GM10266 (cell line): ENCODE data around the gene ZNF813.
"Not testable (repeated sequence)": the region's sequence is repeated elsewhere in the genome, so short reads cannot be mapped to it uniquely, and the experiment has no call there.

Experiments
- DNase-seq: peaks from one replicate; pipeline ENCODE4 v3.0.0; 2012; ENCODE audit errors: extremely low spot score
- TF ChIP-seq, protein P1 (sequence below): IDR thresholded peaks from 2 replicates; pipeline ENCODE4 v1.5.1; 2012; ENCODE audit warnings: mild to moderate bottlenecking, low read depth; ENCODE audit not compliant: control insufficient read depth, insufficient read depth; ENCODE audit errors: missing control alignments

The ZNF813 gene

DNA sequence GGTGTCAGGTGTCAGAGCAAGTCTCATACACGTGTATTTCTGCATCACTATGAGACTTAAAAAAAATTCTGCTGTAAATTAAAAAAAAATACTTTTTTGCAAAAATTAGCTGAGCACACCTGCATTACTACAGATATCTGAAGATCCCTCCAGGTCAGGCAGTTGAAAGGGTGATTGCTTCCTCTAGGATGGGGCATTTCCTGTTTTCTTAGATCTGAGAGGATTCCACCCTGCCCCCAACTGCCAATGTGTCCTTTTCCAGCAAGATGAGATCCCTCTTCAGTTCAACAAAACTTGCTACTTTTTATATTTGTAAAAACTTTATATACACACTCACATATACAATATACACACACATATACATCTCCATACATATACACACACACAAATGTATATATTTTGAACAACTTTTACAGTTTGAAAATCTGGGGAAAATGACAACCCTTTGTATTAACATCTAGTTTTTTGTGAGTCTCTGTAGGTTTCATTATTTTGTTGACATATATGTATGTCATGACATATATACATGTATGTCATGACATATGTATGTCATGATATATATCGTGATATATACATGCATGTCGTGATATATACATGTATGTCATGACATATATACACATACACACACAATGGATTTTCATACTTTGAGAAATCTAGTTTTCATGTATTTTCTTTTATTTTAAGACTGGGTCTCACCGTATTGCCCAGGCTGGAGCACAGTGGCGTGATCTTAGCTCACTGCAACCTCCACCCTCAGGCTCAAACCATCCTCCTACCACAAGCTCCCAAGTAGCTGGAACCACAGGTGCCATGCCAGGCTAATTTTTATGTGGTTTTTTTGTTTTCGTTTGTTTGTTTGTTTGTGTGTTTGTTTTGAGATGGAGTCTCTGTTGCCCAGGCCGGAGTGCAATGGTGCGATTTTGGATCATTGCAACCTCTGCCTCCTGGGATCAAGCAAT is 17.8 kb downstream of the ZNF813 start:
- no peak for DNase-seq

GRCh38 chr19:53492153-53492552 is 24.6 kb downstream of the ZNF813 start:
- no peak for DNase-seq
- TF ChIP-seq, protein P1, sequence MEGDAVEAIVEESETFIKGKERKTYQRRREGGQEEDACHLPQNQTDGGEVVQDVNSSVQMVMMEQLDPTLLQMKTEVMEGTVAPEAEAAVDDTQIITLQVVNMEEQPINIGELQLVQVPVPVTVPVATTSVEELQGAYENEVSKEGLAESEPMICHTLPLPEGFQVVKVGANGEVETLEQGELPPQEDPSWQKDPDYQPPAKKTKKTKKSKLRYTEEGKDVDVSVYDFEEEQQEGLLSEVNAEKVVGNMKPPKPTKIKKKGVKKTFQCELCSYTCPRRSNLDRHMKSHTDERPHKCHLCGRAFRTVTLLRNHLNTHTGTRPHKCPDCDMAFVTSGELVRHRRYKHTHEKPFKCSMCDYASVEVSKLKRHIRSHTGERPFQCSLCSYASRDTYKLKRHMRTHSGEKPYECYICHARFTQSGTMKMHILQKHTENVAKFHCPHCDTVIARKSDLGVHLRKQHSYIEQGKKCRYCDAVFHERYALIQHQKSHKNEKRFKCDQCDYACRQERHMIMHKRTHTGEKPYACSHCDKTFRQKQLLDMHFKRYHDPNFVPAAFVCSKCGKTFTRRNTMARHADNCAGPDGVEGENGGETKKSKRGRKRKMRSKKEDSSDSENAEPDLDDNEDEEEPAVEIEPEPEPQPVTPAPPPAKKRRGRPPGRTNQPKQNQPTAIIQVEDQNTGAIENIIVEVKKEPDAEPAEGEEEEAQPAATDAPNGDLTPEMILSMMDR: no peak

More for the DNA sequence above, 17.8 kb downstream of the ZNF813 start:
- TF ChIP-seq, protein P1: no peak

GRCh38 chr19:53497311-53498023 is 29.9 kb downstream of the ZNF813 start:
- DNase-seq: not testable (repeated sequence)

GRCh38 chr19:53498024-53498395 is 30.5 kb downstream of the ZNF813 start:
- DNase-seq: not testable (repeated sequence)

- DNase-seq: not testable (repeated sequence)
Observed at GRCh38 chr19:53503151-53503550, 35.6 kb downstream of the ZNF813 start.

GRCh38 chr19:53503671-53504364 is 36.3 kb downstream of the ZNF813 start:
- DNase-seq: not testable (repeated sequence)

DNA sequence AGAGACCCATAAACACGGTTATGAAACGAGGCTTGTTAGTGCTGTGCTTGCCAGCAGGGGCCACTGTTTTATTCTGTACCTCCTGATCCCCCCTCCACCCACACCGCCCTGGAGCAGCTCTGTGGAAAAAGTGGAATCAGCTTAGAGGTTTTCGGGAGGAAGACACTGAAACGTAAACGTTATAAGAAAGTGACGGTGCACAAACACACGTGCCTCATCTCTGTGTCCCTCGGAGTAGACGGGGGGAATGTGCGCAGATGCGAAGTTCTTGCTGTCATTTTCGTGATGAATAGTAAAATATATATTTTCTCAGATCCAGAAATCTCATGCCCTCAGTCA is 36.8 kb downstream of the ZNF813 start:
- not testable (repeated sequence) for DNase-seq

GRCh38 chr19:53504885-53505284 is 37.4 kb downstream of the ZNF813 start:
- no peak for DNase-seq
- TF ChIP-seq, protein P1: no peak

DNA sequence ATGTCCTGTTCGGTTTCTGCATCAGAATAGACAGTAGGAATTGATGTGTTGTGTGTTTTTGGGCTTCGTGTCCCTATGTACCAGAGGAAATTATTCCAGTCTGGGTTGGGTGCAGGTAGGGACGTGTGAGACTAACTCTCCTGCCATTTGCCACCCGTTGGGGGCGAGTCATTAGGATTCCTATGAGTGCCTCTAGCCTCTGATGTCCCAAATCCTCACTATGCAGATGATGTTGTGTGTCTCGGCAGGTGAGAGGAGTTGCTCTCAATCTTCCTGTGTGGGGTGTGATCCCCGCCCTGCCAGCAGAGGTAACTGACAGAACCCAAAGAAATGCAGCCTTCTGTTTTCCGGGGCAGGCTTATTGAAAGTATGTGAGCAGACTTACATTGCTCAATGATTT is 39.2 kb downstream of the ZNF813 start:
- DNase-seq: no peak
- TF ChIP-seq, protein P1: no peak
